ENCODE measurements around the gene EHMT2. TPM values are rescaled to one million over a fixed set of nuclear protein-coding genes. Genes with fewer than 3 reads are reported as not detected.
A peak's percentile ranks its signal among the peaks of the same experiment; 100 is the strongest.

The EHMT2 gene
- polyA plus RNA-seq, 2 of the 4 experiments (the other 2 are of a cell fraction): 15.4 to 32.3 TPM

- ATAC-seq (peak in 1 of 2 experiments; percentile 40; a peak in 3 of 6 replicates), DNase-seq (ENCODE audit: low read depth in 1 of 2, low spot score in 1 of 2) (no peak), FAIRE-seq (no peak)
- Histone ChIP-seq H3K4me1 (no peaks in the 10 kb centered on the region), H3K4me2 (no peak overlapping the region), H3K4me3 (no peak overlapping the region), H3K9me3 (no peaks in the 10 kb centered on the region), H3K27ac (no peak overlapping the region)
- TF ChIP-seq CHD2 (IDR thresholded peaks at IDR 0.05; ENCODE audit: low read length, partially characterized antibody): no peak
- no peak for TF ChIP-seq FOXS1 (CRISPR knock-in tag; IDR thresholded peaks at IDR 0.05)
- TF ChIP-seq CTCF (IDR thresholded peaks at IDR 0.05): no peak
- no peak for TF ChIP-seq TFCP2L1 (CRISPR knock-in tag; IDR thresholded peaks at IDR 0.05)
- no peak for TF ChIP-seq RCOR1 (IDR thresholded peaks at IDR 0.05; ENCODE audit: low read depth, low read length)
- no peak for TF ChIP-seq TP53 (CRISPR knock-in tag; IDR thresholded peaks at IDR 0.05)
- TF ChIP-seq HES2 (IDR thresholded peaks at IDR 0.05): no peak
- TF ChIP-seq CEBPB (IDR thresholded peaks at IDR 0.05): no peak
- TF ChIP-seq RAD21 (conservative IDR thresholded peaks at IDR 0.05 in 1 of 2, IDR thresholded peaks at IDR 0.05 in 1 of 2): no peak
- TF ChIP-seq POLR2AphosphoS2 (conservative IDR thresholded peaks at IDR 0.05; ENCODE audit: low read length): no peak
- no peak for TF ChIP-seq REST (IDR thresholded peaks at IDR 0.05)
- WGBS (ENCODE audit: missing lambda C conversion rate): 67% methylated on average over 9 of the region's 9 CpGs
- POLR2A ChIA-PET: no interaction called here
- CTCF ChIA-PET: interaction anchor here (1.0 to 2.0 kb wide), 3 partner anchors 8 to 81 kb away, joined by 4 to 11 read pairs (median 6); partner anchors contain the start of gene NEU1
Measured at GRCh38 chr6:31871046-31871659, 26.3 kb downstream of the EHMT2 start.

GRCh38 chr6:31870385-31870921 lies 27.0 kb downstream of the EHMT2 start:
- Histone ChIP-seq H3K4me2 (no peak overlapping the region), H3K27ac (no peak overlapping the region), H3K9me3 (no peaks in the 10 kb centered on the region), H3K4me1 (no peaks in the 10 kb centered on the region), H3K4me3 (no peak overlapping the region)
- ATAC-seq (peak; percentile 55 to 68; a peak in 4 of 6 replicates), DNase-seq (ENCODE audit: low read depth in 1 of 2, low spot score in 1 of 2) (no peak), FAIRE-seq (no peak)
- no peak for TF ChIP-seq TP53 (CRISPR knock-in tag; IDR thresholded peaks at IDR 0.05)
- TF ChIP-seq RAD21 (conservative IDR thresholded peaks at IDR 0.05 in 1 of 2, IDR thresholded peaks at IDR 0.05 in 1 of 2): 0 out of 5 replicates have a peak, but pooled peaks of 1 of the 2 experiments have one; percentile 4
- no peak for TF ChIP-seq ELK1 (IDR thresholded peaks at IDR 0.05; ENCODE audit: low read depth, low read length)
- no peak for TF ChIP-seq RARB (CRISPR knock-in tag; IDR thresholded peaks at IDR 0.05)
- TF ChIP-seq CHD2 (IDR thresholded peaks at IDR 0.05; ENCODE audit: low read length, partially characterized antibody): no peak
- CTCF ChIA-PET: interaction anchor here (1.0 to 1.9 kb wide), 2 partner anchors 19 to 82 kb away, joined by 4 to 11 read pairs; no protein-coding TSS in a partner anchor
- 67% methylated on average over 1 of the region's 16 CpGs for WGBS (ENCODE audit: missing lambda C conversion rate)
- POLR2A ChIA-PET: no interaction called here

All from A549 (cell line).